HepG2 (cell line): Measurements from ENCODE around the gene PTRHD1. TPM values are rescaled to one million over a fixed set of nuclear protein-coding genes. Genes with fewer than 3 reads are reported as not detected.

Experiments used
- ATAC-seq: fragments of 200-7000 bp; cut with Tn5 transposase; 3 replicates; pipeline ENCODE4 v1.9.1; 2020; ENCODE audit warnings: mild to moderate bottlenecking, moderate library complexity
- BruUV-seq: library from RNA; stranded (reverse); fragments of 400-500 nt; replicated peaks from 2 replicates; lab custom pipeline; 2021; lab: Mats Ljungman, UMichigan
- CTCF ChIA-PET: fragments of 300-600 bp; formaldehyde crosslinking; extraction: SDS; loops from one replicate; lab custom pipeline; 2021; ENCODE audit warnings: low total read pairs, inconsistent platforms, low intra/inter-chr PET ratio; lab: Yijun Ruan, JAX
- POLR2A ChIA-PET: fragments of 350-600 bp; sonication (Branson Sonifier 250); formaldehyde crosslinking; loops from one replicate; lab custom pipeline; 2020; ENCODE audit warnings: antibody characterized with exemption, inconsistent platforms; lab: Yijun Ruan, JAX
- DNase-seq: peaks from one replicate; pipeline ENCODE4 v3.0.0-alpha.2; 2015; ENCODE audit warnings: low spot score
- FAIRE-seq: peaks from 3 replicates; lab custom pipeline; 2011; peaks lifted over from hg19 to GRCh38; lab: Jason Lieb, UNC
- H2AFZ ChIP-seq: one replicate; pipeline ENCODE4 v1.6.1; 2011; ENCODE audit warnings: low read length, inconsistent platforms
- H3K27ac ChIP-seq: fragments of 300-600 bp; 3 replicates; pipeline ENCODE4 v1.8.0; 2011; ENCODE audit warnings: mixed run types, mild to moderate bottlenecking, mixed read lengths, low read length, inconsistent platforms; ENCODE audit not compliant: insufficient read depth; ENCODE audit errors: extremely low read length
- H3K27me3 ChIP-seq, 2 experiments: fragments of 200-600 bp in 1 of 2; 2 replicates in 1 of 2; 3 replicates in 1 of 2; pipeline versions ENCODE4 v1.6.0 to v1.8.0; 2011; ENCODE audit warnings: low read length in 2 of 2, mild to moderate bottlenecking in 2 of 2, moderate library complexity in 2 of 2, inconsistent platforms in 1 of 2; ENCODE audit not compliant: insufficient read depth in 2 of 2, control insufficient read depth in 1 of 2
- H3K36me3 ChIP-seq, 2 experiments: fragments of 200-600 bp in 1 of 2; replicated peaks in 1 of 2; 2 replicates in 1 of 2; 3 replicates in 1 of 2; pipeline versions ENCODE4 v1.5.1 to v1.8.0; 2011; ENCODE audit warnings: low read length in 2 of 2, inconsistent platforms in 1 of 2; ENCODE audit not compliant: insufficient read depth in 2 of 2, control insufficient read depth in 1 of 2
- H3K4me1 ChIP-seq: 2 replicates; pipeline ENCODE4 v1.5.1; 2012; ENCODE audit warnings: low read length, inconsistent platforms; ENCODE audit not compliant: insufficient read depth
- H3K4me2 ChIP-seq: 2 replicates; pipeline ENCODE4 v1.6.0; 2011; ENCODE audit warnings: low read depth, low read length, inconsistent platforms
- H3K4me3 ChIP-seq, 3 experiments: fragments of 200-600 bp in 1 of 3; sonication (generic), shearing (Covaris generic) in 1 of 3; replicated peaks in 1 of 3; 2 replicates each; pipeline ENCODE4 v1.5.1; 2011 to 2016; ENCODE audit warnings: low read length in 3 of 3, inconsistent platforms in 2 of 3, low read depth in 2 of 3, mild to moderate bottlenecking in 2 of 3, control low read depth in 1 of 3, mixed read lengths in 1 of 3; ENCODE audit not compliant: insufficient read depth in 1 of 3
- H3K79me2 ChIP-seq: one replicate; pipeline ENCODE4 v1.6.1; 2011; ENCODE audit warnings: low read length, inconsistent platforms; ENCODE audit not compliant: insufficient read depth
- H3K9ac ChIP-seq: 2 replicates; pipeline ENCODE4 v1.6.0; 2011; ENCODE audit warnings: mild to moderate bottlenecking, low read depth, low read length, inconsistent platforms; ENCODE audit not compliant: insufficient read depth
- H3K9me3 ChIP-seq: 2 replicates; pipeline ENCODE4 v1.5.1; 2012; ENCODE audit warnings: mild to moderate bottlenecking, low read length
- H4K20me1 ChIP-seq: 2 replicates; pipeline ENCODE4 v1.6.0; 2011; ENCODE audit warnings: inconsistent platforms, mild to moderate bottlenecking, low read length, moderate library complexity; ENCODE audit not compliant: insufficient read depth
- DMAP1 ChIP-seq: IDR thresholded peaks from 2 replicates; pipeline ENCODE4 v1.6.1; 2016
- HOXA7 ChIP-seq: sonication (generic); formaldehyde crosslinking; IDR thresholded peaks from 2 replicates; pipeline ENCODE4 v1.8.1; 2022; ENCODE audit warnings: mild to moderate bottlenecking, missing genetic modification reagents, moderate library complexity
- IRX3 ChIP-seq: sonication (generic); formaldehyde crosslinking; IDR thresholded peaks from 2 replicates; pipeline ENCODE4 v1.8.1; 2023; ENCODE audit warnings: mild to moderate bottlenecking, low read depth, missing genetic modification reagents, borderline replicate concordance
- MTF1 ChIP-seq: sonication (generic); formaldehyde crosslinking; IDR thresholded peaks from 2 replicates; pipeline ENCODE4 v1.5.0; 2020; ENCODE audit warnings: missing genetic modification reagents
- MXI1 ChIP-seq: IDR thresholded peaks from 3 replicates; pipeline ENCODE4 v1.6.1; 2012; ENCODE audit warnings: low read depth, low read length, inconsistent platforms, borderline replicate concordance
- NCOA1 ChIP-seq: sonication (generic); formaldehyde crosslinking; IDR thresholded peaks from 2 replicates; pipeline ENCODE4 v1.9.0; 2021; ENCODE audit warnings: missing genetic modification reagents
- TAF1 ChIP-seq: sonication (generic); formaldehyde crosslinking; IDR thresholded peaks from 2 replicates; pipeline ENCODE4 v1.4.0; 2020; ENCODE audit warnings: missing genetic modification reagents
- ZFP82 ChIP-seq: sonication (generic); formaldehyde crosslinking; IDR thresholded peaks from 2 replicates; pipeline ENCODE4 v1.5.1; 2020; ENCODE audit warnings: mild to moderate bottlenecking, missing genetic modification reagents, borderline replicate concordance
- ZMAT3 ChIP-seq: sonication (generic); formaldehyde crosslinking; conservative IDR thresholded peaks from 2 replicates; pipeline ENCODE4 v1.7.0; 2021; ENCODE audit warnings: missing genetic modification reagents
- ZMYM2 ChIP-seq: sonication (generic); formaldehyde crosslinking; IDR thresholded peaks from 2 replicates; pipeline ENCODE4 v1.8.0; 2022; ENCODE audit warnings: mild to moderate bottlenecking, missing genetic modification reagents
- ZMYM3 ChIP-seq: sonication (generic); formaldehyde crosslinking; IDR thresholded peaks from 2 replicates; pipeline ENCODE4 v1.5.1; 2020; ENCODE audit warnings: mild to moderate bottlenecking, missing genetic modification reagents
- ZNF430 ChIP-seq: sonication (generic); formaldehyde crosslinking; IDR thresholded peaks from 2 replicates; pipeline ENCODE4 v1.9.0; 2021; ENCODE audit warnings: mild to moderate bottlenecking, missing genetic modification reagents
- ZNF564 ChIP-seq: sonication (generic); formaldehyde crosslinking; IDR thresholded peaks from 2 replicates; pipeline ENCODE4 v1.8.1; 2023; ENCODE audit warnings: mild to moderate bottlenecking, missing genetic modification reagents
- ZNF878 ChIP-seq: sonication (generic); formaldehyde crosslinking; IDR thresholded peaks from 2 replicates; pipeline ENCODE4 v1.8.1; 2023; ENCODE audit warnings: mild to moderate bottlenecking, missing genetic modification reagents, moderate library complexity
- WGBS: methylation state at CpG from one replicate; pipeline ENCODE4 v1.1.6; 2017; ENCODE audit warnings: low lambda C conversion rate; 5-methylcytosine and 5-hydroxymethylcytosine counted together
- in situ Hi-C: cut with HindIII; loops from 2 replicates; pipeline ENCODE4 v1.10.0; 2017; ENCODE audit warnings: low pct_unique_long_range_greater_than_20kb; ENCODE audit not compliant: extremely low pct_ligation_motif_present
- intact Hi-C: fragments of 100-400 bp; cut with micrococcal nuclease; formaldehyde crosslinking; loops from one replicate; pipeline ENCODE4 v1.10.0; 2022; ENCODE audit not compliant: unreplicated experiment
- polyA plus RNA-seq, 8 experiments: library from polyadenylated mRNA; depleted of rRNA in 3 of 8; stranded (reverse) in 7 of 8; unstranded in 1 of 8; fragments of >200 nt; fragmentation: Illumina TruSeq in 4 of 8; extraction: Trizol in 4 of 8; gene quantifications; 2 replicates each; pipeline versions ENCODE4 v1.2.1 to v1.2.3, GENCODE V29; 2011 to 2016; ENCODE audit warnings: low read depth in 4 of 8, missing spikeins in 1 of 8, mixed read lengths in 1 of 8; ENCODE audit not compliant: insufficient read depth in 1 of 8
- total RNA-seq, 5 experiments: library from RNA; depleted of rRNA; stranded (reverse); fragments of >200 nt; fragmentation: Illumina TruSeq; extraction: Trizol; gene quantifications; 2 replicates each; pipeline ENCODE4 v1.2.3, GENCODE V29; 2016; ENCODE audit warnings: low read depth in 1 of 5
- TF ChIP-seq, protein P1 (sequence below): sonication (generic); formaldehyde crosslinking; conservative IDR thresholded peaks from 2 replicates; pipeline ENCODE4 v1.4.0; 2020; ENCODE audit warnings: missing genetic modification reagents
- TF ChIP-seq, protein P2 (sequence below): sonication (generic); formaldehyde crosslinking; IDR thresholded peaks from 2 replicates; pipeline ENCODE4 v1.4.0; 2020; ENCODE audit warnings: missing genetic modification reagents
- TF ChIP-seq, protein P3 (sequence below): sonication (generic); formaldehyde crosslinking; IDR thresholded peaks from 2 replicates; pipeline ENCODE4 v1.8.0; 2022; ENCODE audit warnings: mild to moderate bottlenecking, missing genetic modification reagents
- TF ChIP-seq, protein P4 (sequence below): sonication (generic); formaldehyde crosslinking; IDR thresholded peaks from 2 replicates; pipeline ENCODE4 v1.5.1; 2020; ENCODE audit warnings: mild to moderate bottlenecking, moderate library complexity, missing genetic modification reagents

Gene PTRHD1
- total and polyA plus RNA-seq, 2 of the 13 experiments (the other 11 are each of a cell fraction or from before 2014, with no cell fraction given) = 72.6 to 90.8 TPM

DNA sequence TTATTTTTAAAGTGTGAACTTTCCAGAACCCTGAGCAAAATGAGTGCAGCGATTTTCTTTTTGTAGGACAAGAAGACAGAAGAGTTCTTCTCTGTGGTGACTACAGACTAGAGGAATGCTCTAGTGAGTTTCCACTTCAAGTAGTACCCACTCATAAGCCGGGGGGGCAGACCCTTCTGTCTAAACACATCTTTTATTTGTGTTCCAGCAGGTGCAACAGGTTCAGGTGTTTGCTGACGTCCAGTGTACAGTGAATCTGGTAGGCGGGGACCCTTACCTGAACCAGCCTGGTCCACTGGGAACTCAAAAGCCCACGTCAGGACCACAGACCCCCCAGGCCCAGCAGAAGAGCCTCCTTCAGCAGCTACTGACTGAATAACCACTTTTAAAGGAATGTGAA is 25.2 kb downstream of the PTRHD1 start:
- Histone ChIP-seq H3K36me3 (peaks cover 3 to 4% of the 10 kb centered on the region in 2 experiments; a peak in 2 of 5 replicates), H3K27ac (no peak overlapping the region), H3K27me3 (no peaks in the 10 kb centered on the region), H3K9me3 (no peaks in the 10 kb centered on the region), H3K4me1 (no peaks in the 10 kb centered on the region), H3K9ac (no peak overlapping the region), H4K20me1 (no peaks in the 10 kb centered on the region), H3K4me3 (no peak overlapping the region), H2AFZ (no peak overlapping the region), H3K4me2 (no peak overlapping the region), H3K79me2 (no peaks in the 10 kb centered on the region)
- no TSS peak for BruUV-seq
- CTCF ChIA-PET = no interaction called here
- POLR2A ChIA-PET = no interaction called here
- in situ Hi-C loops = no loop called here
- WGBS = 90% methylated on average over 5 of the region's 5 CpGs
- ATAC-seq (no peak), DNase-seq (no peak), FAIRE-seq (no peak)
- intact Hi-C loops = no loop called here
- TF ChIP-seq MXI1 (no peak), IRX3 (CRISPR knock-in tag) (no peak), ZFP82 (CRISPR knock-in tag) (no peak), ZMYM3 (no peak), ZMYM2 (CRISPR knock-in tag) (no peak), NCOA1 (no peak), ZMAT3 (CRISPR knock-in tag) (no peak), ZNF564 (CRISPR knock-in tag) (no peak), ZNF878 (CRISPR knock-in tag) (no peak), MTF1 (CRISPR knock-in tag) (no peak), DMAP1 (no peak), HOXA7 (no peak), TAF1 (CRISPR knock-in tag) (no peak), ZNF430 (CRISPR knock-in tag) (no peak)
- TF ChIP-seq, protein P1, sequence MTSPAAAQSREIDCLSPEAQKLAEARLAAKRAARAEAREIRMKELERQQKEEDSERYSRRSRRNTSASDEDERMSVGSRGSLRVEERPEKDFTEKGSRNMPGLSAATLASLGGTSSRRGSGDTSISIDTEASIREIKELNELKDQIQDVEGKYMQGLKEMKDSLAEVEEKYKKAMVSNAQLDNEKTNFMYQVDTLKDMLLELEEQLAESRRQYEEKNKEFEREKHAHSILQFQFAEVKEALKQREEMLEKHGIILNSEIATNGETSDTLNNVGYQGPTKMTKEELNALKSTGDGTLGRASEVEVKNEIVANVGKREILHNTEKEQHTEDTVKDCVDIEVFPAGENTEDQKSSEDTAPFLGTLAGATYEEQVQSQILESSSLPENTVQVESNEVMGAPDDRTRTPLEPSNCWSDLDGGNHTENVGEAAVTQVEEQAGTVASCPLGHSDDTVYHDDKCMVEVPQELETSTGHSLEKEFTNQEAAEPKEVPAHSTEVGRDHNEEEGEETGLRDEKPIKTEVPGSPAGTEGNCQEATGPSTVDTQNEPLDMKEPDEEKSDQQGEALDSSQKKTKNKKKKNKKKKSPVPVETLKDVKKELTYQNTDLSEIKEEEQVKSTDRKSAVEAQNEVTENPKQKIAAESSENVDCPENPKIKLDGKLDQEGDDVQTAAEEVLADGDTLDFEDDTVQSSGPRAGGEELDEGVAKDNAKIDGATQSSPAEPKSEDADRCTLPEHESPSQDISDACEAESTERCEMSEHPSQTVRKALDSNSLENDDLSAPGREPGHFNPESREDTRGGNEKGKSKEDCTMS = no peak
- TF ChIP-seq, protein P2, sequence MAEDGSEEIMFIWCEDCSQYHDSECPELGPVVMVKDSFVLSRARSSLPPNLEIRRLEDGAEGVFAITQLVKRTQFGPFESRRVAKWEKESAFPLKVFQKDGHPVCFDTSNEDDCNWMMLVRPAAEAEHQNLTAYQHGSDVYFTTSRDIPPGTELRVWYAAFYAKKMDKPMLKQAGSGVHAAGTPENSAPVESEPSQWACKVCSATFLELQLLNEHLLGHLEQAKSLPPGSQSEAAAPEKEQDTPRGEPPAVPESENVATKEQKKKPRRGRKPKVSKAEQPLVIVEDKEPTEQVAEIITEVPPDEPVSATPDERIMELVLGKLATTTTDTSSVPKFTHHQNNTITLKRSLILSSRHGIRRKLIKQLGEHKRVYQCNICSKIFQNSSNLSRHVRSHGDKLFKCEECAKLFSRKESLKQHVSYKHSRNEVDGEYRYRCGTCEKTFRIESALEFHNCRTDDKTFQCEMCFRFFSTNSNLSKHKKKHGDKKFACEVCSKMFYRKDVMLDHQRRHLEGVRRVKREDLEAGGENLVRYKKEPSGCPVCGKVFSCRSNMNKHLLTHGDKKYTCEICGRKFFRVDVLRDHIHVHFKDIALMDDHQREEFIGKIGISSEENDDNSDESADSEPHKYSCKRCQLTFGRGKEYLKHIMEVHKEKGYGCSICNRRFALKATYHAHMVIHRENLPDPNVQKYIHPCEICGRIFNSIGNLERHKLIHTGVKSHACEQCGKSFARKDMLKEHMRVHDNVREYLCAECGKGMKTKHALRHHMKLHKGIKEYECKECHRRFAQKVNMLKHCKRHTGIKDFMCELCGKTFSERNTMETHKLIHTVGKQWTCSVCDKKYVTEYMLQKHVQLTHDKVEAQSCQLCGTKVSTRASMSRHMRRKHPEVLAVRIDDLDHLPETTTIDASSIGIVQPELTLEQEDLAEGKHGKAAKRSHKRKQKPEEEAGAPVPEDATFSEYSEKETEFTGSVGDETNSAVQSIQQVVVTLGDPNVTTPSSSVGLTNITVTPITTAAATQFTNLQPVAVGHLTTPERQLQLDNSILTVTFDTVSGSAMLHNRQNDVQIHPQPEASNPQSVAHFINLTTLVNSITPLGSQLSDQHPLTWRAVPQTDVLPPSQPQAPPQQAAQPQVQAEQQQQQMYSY (CRISPR knock-in tag) = no peak
- TF ChIP-seq, protein P3, sequence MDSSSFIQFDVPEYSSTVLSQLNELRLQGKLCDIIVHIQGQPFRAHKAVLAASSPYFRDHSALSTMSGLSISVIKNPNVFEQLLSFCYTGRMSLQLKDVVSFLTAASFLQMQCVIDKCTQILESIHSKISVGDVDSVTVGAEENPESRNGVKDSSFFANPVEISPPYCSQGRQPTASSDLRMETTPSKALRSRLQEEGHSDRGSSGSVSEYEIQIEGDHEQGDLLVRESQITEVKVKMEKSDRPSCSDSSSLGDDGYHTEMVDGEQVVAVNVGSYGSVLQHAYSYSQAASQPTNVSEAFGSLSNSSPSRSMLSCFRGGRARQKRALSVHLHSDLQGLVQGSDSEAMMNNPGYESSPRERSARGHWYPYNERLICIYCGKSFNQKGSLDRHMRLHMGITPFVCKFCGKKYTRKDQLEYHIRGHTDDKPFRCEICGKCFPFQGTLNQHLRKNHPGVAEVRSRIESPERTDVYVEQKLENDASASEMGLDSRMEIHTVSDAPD (CRISPR knock-in tag) = no peak
- TF ChIP-seq, protein P4, sequence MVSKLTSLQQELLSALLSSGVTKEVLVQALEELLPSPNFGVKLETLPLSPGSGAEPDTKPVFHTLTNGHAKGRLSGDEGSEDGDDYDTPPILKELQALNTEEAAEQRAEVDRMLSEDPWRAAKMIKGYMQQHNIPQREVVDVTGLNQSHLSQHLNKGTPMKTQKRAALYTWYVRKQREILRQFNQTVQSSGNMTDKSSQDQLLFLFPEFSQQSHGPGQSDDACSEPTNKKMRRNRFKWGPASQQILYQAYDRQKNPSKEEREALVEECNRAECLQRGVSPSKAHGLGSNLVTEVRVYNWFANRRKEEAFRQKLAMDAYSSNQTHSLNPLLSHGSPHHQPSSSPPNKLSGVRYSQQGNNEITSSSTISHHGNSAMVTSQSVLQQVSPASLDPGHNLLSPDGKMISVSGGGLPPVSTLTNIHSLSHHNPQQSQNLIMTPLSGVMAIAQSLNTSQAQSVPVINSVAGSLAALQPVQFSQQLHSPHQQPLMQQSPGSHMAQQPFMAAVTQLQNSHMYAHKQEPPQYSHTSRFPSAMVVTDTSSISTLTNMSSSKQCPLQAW (CRISPR knock-in tag) = no peak
